Urinary bladder (tissue), 4 donors: ENCODE results near the gene SLC39A1. TPM values are rescaled to one million over a fixed set of nuclear protein-coding genes. Genes with fewer than 3 reads are reported as not detected.

Experiments used
- DNase-seq: peaks from one replicate; pipeline ENCODE4 v3.0.0-alpha.2; 2015; ENCODE audit errors: extremely low spot score
- H3K27ac ChIP-seq: one replicate; pipeline ENCODE4 v1.5.1; 2013; ENCODE audit warnings: low read depth, mild to moderate bottlenecking, moderate library complexity
- H3K36me3 ChIP-seq: one replicate; pipeline ENCODE4 v1.6.1; 2013; ENCODE audit warnings: mild to moderate bottlenecking, moderate library complexity; ENCODE audit not compliant: insufficient read depth
- H3K4me1 ChIP-seq: one replicate; pipeline ENCODE4 v1.6.1; 2013; ENCODE audit warnings: mild to moderate bottlenecking, moderate library complexity; ENCODE audit not compliant: insufficient read depth
- H3K4me3 ChIP-seq: one replicate; pipeline ENCODE4 v1.5.1; 2013; ENCODE audit warnings: low read depth, low read length
- WGBS: extraction: QIAGEN DNeasy Blood & Tissue Kit; methylation state at CpG from one replicate; pipeline ENCODE4 v1.1.7; 2013; 5-methylcytosine and 5-hydroxymethylcytosine counted together
- polyA plus RNA-seq: library from polyadenylated mRNA; stranded (reverse); fragments of 200-250 nt; gene quantifications from one replicate; pipeline ENCODE4 v1.2.3, GENCODE V29; 2013
- total RNA-seq: library from RNA; depleted of rRNA; stranded (reverse); fragments of >200 nt; gene quantifications from one replicate; pipeline ENCODE4 v1.2.3, GENCODE V29; 2014
- donor health status: healthy with polysubstance abuse.
- donor health status: healthy.

SLC39A1 gene
- total and polyA plus RNA-seq, 2 donors = 42.6 to 121 TPM

DNA sequence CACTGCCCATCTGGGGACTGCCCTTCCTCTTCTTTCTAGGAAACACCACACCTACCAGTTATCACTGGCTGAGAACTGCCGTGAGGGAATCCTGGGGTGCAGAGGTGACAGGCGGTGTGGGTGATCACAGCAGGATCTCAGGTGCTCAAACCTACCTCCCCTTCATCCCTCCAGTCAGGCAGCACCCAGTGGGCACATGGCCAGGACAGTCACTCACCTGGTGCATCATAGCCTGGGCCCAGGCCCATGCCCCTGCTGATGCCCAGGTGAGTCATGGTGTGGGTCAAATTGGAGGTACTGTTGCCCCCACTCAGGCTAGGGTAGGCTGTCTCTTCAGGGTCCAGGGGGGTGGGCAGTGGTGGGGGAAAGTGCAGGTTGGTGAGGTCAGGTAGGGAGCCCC lies 11.5 kb downstream of the SLC39A1 start:
- peaks cover 5% of the 10 kb centered on the region for H3K36me3 ChIP-seq
- WGBS = 90% methylated on average over 2 of the region's 2 CpGs
- H3K4me3 ChIP-seq = no peak overlapping the region

DNA sequence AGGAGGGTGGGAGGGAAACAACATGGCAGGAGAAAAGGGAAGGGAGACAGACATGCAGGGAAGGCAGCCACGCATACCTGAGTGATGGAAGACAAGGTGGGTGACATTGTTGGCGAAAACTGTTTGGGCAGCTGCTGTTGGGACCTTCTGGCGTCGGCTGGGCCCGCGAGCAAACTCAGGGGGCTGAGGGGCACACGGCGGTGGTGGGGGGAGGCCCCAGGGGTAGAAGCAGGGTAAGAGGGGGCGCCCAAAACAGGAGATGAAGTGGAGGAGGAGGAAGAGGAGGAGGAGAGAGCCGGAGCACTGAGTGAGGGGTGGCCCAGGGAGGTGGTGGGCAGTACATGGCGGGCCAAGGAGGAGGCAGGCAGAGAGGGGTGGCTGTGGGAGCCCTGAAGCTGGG lies 12.2 kb downstream of the SLC39A1 start:
- Histone ChIP-seq H3K4me1 (peaks cover 3% of the 10 kb centered on the region), H3K36me3 (peaks cover 5% of the 10 kb centered on the region), H3K27ac (no peak overlapping the region), H3K4me3 (no peak overlapping the region)
- WGBS = 93% methylated on average over 11 of the region's 11 CpGs
- no peak for DNase-seq

More for the DNA sequence above, 11.5 kb downstream of the SLC39A1 start:
- no peak overlapping the region for H3K27ac ChIP-seq
- H3K4me1 ChIP-seq = peaks cover 3% of the 10 kb centered on the region
- no peak for DNase-seq

DNA sequence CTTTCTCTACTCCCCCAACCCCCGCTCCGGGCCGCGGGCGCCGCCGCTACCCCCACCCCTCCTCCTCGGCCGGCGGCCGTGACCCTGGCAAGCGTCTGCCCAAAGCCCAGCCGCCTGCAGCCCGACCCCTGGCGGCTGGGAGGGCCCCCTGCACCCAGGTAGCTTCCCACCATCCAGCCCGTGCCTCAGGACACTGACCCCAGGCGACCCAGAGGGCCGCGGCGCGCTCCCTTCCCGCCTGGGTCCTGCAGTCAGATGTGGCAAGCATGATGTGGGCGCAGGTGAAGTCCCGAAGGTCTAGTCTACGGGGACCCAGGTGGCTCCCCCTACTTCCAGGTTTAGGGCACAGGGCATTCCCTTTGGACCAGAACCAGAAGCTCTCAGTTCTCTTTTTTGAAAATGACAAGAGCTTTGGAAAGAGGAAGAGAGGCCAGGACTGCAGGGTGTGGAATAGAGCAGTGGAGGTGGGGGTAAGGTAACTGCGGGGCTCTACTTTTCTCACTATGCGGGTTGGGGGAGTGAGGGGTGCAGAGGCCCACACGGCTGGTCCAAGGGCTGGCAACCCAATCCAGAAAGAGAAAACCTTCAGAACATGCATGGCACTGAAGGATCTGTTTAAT lies 16.6 kb downstream of the SLC39A1 start, which contains the start of gene DENND4B:
TSS of gene DENND4B (minus strand) at position 97 of the 620 bp plus-strand sequence. CDS start 2,344 bp downstream, outside the sequence.
- peak within 1 kb of the TSS; percentile 94 for H3K4me3 ChIP-seq
- 10% methylated on average over 28 of the region's 28 CpGs for WGBS
- no peak for DNase-seq
- H3K36me3 ChIP-seq = peaks cover 5% of the 10 kb centered on the region
- peak within 1 kb of the TSS; percentile 93 for H3K27ac ChIP-seq
- H3K4me1 ChIP-seq = no peaks in the 10 kb centered on the region

DNA sequence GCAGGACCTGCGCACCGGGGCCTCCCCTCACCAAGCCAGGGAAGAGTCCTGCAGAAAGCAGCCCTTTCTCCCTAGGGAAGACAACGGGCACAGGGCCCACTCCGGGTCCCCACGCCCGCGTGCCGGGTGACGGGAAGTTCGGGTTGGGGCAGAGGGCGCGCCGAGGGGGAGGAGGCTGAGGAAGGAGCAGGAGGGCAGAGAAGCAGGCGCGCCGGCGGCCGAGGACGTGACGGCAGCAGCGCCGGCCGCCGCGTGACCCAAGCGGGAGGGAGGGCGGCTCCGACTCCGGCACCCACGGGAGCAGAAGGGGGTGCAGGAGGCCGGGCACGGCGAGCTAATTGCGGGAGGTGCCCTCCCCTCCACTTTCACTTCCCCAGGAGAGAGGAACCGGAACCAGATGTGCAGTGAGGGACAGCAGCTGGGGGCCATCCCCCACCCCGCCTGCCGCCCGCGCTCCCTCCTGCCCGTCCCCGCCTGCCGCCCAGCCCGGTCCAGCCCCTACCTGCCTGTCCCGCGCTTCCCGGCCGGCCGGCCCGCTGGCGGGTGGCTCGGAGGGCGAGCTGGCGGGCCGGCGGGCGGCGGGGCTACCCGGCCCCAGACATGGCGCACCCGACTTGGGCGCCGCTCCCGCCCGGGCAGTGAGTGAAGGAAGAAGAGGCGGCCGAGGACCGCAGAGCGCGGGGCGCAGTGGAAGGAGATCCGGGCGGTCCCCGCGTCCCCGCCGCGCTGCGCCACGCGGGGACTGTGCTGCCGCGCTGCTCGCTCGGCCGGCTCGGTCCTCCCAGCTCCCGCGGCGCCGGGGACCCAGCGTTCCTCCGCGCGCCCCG lies 17.3 kb downstream of the SLC39A1 start:
- no peak for DNase-seq
- Histone ChIP-seq H3K36me3 (peaks cover 5% of the 10 kb centered on the region), H3K4me3 (peak overlapping the region; percentile 94), H3K27ac (peak overlapping the region; percentile 93), H3K4me1 (no peaks in the 10 kb centered on the region)
- under 1% methylated on average over 95 of the region's 95 CpGs for WGBS

DNA sequence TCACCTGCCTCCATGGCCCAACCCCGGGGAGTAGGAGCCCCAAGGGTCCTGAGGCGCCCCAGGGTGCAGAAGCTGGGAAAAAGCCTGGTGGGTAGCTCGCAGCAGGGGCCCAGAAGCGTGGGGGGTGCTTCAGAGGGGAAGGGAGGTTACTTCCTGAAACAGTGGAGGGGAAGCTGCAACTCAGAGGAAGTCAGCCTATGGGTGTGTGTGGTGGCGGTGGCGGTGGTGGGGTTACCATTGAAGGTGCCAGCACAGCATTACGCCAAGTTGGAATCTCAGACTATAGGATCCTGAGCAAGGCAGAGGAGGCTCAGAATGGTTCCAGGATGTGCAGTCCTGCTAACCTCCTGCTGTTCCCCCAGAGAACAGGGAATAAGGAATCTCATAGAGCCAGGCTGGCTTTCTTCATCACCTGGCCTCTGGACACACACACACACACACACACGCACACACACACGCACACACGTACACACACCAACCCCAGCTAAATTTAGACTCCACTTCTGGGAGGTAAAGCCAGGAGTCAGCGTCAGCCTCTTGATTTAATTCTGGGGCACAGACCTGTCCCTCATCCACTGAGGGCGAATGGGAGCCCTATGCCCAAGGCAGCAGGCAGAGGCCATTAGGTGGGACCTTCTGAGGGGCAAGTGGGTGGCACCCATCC lies 18.1 kb downstream of the SLC39A1 start:
- Histone ChIP-seq H3K27ac (peak overlapping the region; percentile 93), H3K4me3 (peak overlapping the region; percentile 94), H3K4me1 (no peaks in the 10 kb centered on the region), H3K36me3 (peaks cover 5% of the 10 kb centered on the region)
- 29% methylated on average over 12 of the region's 12 CpGs for WGBS
- DNase-seq = no peak

DNA sequence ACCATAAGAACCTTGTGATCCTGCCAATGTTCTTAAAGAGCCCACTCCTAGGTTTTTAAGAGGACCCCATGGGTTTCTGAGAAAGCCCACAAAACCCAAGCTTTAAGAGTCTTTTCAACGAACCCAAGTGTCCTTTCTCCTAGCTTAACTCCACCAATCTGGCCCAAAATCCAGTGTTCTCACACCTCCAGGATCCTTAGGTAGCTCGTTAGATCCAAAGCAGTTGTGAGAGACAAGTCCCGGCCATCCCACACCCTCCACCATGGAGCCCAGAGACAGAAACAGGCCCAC lies 18.6 kb downstream of the SLC39A1 start:
- 67% methylated on average over 3 of the region's 3 CpGs for WGBS
- no peak for DNase-seq
- Histone ChIP-seq H3K36me3 (peaks cover 5% of the 10 kb centered on the region), H3K4me1 (no peaks in the 10 kb centered on the region), H3K27ac (peak overlapping the region; percentile 59), H3K4me3 (peak overlapping the region; percentile 94)

DNA sequence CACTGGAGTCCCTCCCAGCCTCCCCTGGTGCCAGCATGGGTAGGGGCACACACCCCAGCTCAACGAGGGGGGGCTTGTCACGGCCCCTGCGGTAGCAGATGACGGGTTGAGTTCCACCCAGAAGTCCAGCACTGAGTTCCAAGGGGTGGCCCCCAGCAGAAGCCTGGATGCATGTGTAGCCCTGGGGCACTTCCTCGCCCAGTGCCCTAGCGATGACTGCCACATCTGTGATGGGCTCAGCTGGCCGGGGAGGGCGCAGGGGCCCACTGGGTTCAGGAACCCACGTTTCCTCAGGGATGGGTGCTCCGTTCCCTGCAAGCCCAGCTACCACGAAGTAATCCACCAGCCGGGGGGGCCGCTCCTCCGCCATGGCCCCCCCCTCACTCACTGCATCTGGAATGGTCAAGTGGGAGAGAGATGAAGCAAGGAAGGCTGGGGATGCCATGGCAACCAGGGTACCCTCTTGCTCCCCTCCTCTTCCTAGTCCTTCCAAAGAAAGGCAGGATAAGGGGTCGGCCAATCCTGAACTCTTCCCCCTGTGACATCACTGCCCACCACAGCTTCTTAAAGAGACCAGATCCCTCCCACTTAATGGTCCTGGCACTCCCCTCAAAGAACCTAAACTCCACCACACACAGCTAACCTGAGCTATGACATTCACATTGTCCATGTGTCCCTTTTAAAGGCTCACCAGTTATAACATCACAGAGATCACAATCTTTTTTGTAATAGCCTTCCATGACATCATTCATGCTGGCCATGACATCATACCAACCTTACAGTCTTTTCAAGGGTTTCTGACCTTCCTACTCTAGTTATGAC lies 19.1 kb downstream of the SLC39A1 start:
- WGBS = 83% methylated on average over 15 of the region's 15 CpGs
- Histone ChIP-seq H3K4me3 (no peak overlapping the region), H3K4me1 (no peaks in the 10 kb centered on the region), H3K36me3 (peaks cover 4% of the 10 kb centered on the region), H3K27ac (no peak overlapping the region)
- DNase-seq = no peak

DNA sequence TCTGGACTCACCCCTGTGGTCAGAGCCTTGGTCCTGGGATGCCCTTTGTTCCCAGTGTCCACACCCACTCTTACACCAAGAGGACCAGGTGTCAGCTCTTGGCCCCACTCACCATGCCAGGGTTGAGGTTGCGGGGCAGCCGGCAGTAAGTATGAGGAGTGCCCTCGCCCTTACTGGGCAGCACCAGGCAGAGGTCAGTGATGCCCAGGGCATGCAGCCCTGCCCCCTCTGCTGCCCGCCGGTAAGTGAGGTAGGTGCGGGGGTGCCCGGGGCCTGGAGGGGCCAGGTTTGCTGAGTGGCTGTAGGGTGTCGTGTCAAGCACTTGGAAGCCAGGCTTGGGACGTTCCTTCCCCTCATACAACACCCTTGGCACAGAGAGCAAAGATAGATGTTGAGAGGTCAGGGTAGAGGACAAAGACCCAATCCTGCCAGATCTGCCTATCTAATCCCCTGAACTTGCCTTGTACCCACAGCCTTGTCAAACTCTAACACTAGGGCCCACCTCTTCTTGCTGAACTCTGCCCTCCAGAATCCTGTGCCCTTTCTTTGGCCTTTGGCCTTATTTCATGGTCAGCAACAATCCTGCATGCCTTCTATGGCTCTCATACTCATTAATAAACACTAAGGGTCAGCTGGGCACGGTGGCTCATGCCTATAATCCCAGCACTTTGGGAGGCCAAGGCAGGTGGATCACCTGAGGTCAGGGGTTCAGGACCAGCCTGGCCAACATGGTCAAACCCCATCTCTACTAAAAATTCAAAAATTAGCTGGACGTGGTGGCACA lies 20.4 kb downstream of the SLC39A1 start:
- no peak overlapping the region for H3K27ac ChIP-seq
- H3K36me3 ChIP-seq = no peaks in the 10 kb centered on the region
- H3K4me1 ChIP-seq = no peaks in the 10 kb centered on the region
- DNase-seq = no peak
- H3K4me3 ChIP-seq = no peak overlapping the region
- 89% methylated on average over 11 of the region's 11 CpGs for WGBS

DNA sequence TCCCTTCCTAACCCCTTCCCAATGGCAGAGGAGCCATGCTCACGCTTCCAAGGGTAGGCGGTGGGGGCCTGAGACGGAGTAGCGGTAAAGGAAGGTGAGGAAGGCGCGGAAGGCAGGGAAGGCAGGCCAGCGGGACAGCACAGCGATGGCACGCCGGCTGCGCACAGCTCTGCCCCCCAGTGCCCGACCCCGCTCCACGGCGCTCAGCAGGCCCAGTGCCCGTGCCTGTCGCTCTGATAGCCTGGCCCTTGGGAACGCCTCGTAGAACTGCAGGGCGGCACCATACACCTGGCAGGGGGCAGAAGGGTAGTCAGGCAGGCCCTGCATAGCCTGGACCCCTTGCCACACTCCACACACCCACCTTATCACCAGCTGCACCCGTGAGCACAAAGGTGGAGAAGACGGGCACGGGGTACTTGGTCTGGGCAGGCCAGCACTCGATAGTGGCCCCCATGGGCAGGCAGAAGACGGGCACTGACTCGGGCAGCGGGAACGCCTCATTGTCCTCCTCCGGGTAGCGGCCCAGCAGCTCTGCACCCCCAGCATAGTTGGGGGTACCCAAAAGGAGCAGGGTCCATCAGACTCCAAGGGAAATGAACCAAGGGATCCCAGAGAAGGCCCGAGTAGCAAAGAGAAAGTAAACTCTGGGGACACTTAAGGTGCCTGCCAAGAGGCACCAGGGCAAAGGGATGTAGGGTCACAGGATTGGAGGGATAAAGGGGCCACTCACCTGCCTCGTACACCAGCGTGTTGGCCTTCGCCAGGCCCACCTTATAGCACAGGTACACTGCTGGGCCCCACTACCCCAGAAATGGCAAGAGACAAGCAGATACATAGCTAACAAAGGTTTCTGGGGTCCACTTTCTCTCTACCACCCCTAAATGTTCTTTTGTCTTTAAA lies 21.3 kb downstream of the SLC39A1 start:
- DNase-seq = no peak
- no peak overlapping the region for H3K27ac ChIP-seq
- H3K36me3 ChIP-seq = no peaks in the 10 kb centered on the region
- WGBS = 93% methylated on average over 34 of the region's 34 CpGs
- no peak overlapping the region for H3K4me3 ChIP-seq
- H3K4me1 ChIP-seq = no peaks in the 10 kb centered on the region

DNA sequence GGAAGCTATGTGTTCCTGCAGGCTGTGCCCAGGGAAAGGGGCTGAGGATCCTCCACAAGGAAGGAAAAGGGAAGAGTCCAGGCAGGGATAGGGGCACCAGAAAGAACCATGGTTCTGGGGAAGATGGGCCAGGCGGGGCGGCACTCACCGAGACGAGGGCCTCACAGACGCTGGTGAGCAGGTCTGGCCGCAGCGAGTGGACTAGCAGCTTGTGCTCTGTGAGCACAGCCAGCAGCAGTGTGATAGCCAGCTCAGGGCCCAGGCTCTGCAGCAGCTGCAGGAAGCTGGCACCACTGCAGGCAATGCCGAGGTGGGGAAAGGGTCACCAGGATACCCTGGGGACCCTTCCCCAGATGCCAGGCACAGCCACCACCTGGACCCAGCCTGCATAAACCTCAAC lies 22.6 kb downstream of the SLC39A1 start:
- no peak for DNase-seq
- no peaks in the 10 kb centered on the region for H3K36me3 ChIP-seq
- WGBS = 94% methylated on average over 8 of the region's 8 CpGs

DNA sequence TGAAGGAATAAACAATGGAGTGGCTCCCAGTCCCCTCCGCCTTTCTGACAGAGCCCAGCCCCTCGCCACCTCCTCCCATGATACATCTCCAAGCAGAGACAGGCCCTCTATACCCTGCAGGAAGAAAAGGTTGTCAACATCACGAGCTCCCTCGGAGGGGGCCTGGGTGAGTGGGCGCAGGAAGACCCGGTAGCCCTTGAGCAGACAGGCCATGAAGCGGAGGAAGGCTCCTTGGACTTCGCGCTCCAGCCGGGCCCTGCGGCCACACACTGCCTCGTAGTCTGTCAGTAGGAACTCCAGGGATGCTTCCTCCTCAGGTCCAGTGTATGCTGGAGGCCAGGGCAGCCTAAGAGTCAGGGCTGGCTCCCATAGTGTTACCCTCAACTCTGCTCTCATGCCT lies 23.9 kb downstream of the SLC39A1 start:
- Histone ChIP-seq H3K4me3 (no peak overlapping the region), H3K27ac (no peak overlapping the region), H3K36me3 (no peaks in the 10 kb centered on the region), H3K4me1 (no peaks in the 10 kb centered on the region)
- WGBS = 84% methylated on average over 12 of the region's 12 CpGs
- DNase-seq = no peak

More for the DNA sequence above, 22.6 kb downstream of the SLC39A1 start:
- Histone ChIP-seq H3K4me1 (no peaks in the 10 kb centered on the region), H3K4me3 (no peak overlapping the region), H3K27ac (no peak overlapping the region)

DNA sequence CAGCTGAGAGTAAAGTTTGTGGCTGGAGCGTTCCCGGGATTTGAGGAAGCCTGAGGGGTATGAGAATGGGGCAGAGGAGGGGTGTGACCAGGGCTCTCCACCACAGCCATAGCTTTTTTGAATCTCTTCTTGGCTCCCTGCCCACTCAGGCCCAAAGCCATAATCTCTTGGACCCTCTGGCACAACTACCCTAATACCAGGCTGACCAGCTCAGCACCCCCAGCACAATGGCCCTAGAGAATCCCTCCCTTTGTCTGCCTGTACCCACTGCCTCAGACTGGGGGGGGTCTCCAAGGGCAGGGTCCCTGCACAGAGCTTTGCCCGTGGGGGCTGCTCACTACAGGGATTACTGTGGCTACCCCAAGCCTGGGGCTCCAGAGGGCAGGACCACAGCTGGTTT lies 24.3 kb downstream of the SLC39A1 start:
- no peaks in the 10 kb centered on the region for H3K4me1 ChIP-seq
- H3K36me3 ChIP-seq = no peaks in the 10 kb centered on the region
- DNase-seq = no peak
- 81% methylated on average over 3 of the region's 3 CpGs for WGBS
- no peak overlapping the region for H3K27ac ChIP-seq
- no peak overlapping the region for H3K4me3 ChIP-seq
